Neural cell (in vitro differentiated cells): ENCODE measurements around the gene FGD3. TPM values are rescaled to one million over a fixed set of nuclear protein-coding genes. Genes with fewer than 3 reads are reported as not detected.

Source experiments
- H2AFZ ChIP-seq: fragments of 200-600, 300-800 bp; sonication (generic), shearing (Covaris generic); 2 replicates; pipeline ENCODE4 v1.6.0; 2014; ENCODE audit warnings: low read depth, mild to moderate bottlenecking, antibody characterized with exemption, low read length, moderate library complexity
- H3F3A ChIP-seq: fragments of 200-600 bp; shearing (Covaris generic); 2 replicates; pipeline ENCODE4 v1.6.1; 2016; ENCODE audit warnings: mild to moderate bottlenecking, moderate library complexity, mixed read lengths, antibody characterized with exemption, low read length; ENCODE audit not compliant: insufficient read depth, poor library complexity, severe bottlenecking
- H3K27ac ChIP-seq: fragments of 200-600, 300-800 bp; sonication (generic), shearing (Covaris generic); 2 replicates; pipeline ENCODE4 v1.5.1; 2014; ENCODE audit warnings: mild to moderate bottlenecking, low read length, moderate library complexity
- H3K27me3 ChIP-seq: fragments of 300-800, 200-600 bp; sonication (generic), shearing (Covaris generic); 2 replicates; pipeline ENCODE4 v1.6.0; 2014; ENCODE audit warnings: mild to moderate bottlenecking, low read depth, low read length, moderate library complexity; ENCODE audit not compliant: insufficient read depth
- H3K36me3 ChIP-seq: fragments of 300-800, 200-600 bp; sonication (generic), shearing (Covaris generic); 2 replicates; pipeline ENCODE4 v1.5.1; 2014; ENCODE audit warnings: mild to moderate bottlenecking, antibody characterized with exemption, low read length, moderate library complexity; ENCODE audit not compliant: insufficient read depth
- H3K4me2 ChIP-seq: fragments of 300-800, 200-600 bp; sonication (generic), shearing (Covaris generic); 2 replicates; pipeline ENCODE4 v1.6.0; 2014; ENCODE audit warnings: mild to moderate bottlenecking, low read length
- H3K4me3 ChIP-seq: fragments of 300-800, 200-600 bp; sonication (generic), shearing (Covaris generic); 2 replicates; pipeline ENCODE4 v1.5.1; 2014; ENCODE audit warnings: mild to moderate bottlenecking, low read length, moderate library complexity
- H3K79me2 ChIP-seq: fragments of 200-600 bp; shearing (Covaris generic); replicated peaks from 2 replicates; pipeline ENCODE4 v1.6.0; 2014; ENCODE audit warnings: mild to moderate bottlenecking, low read length, moderate library complexity; ENCODE audit not compliant: insufficient read depth
- H3K9ac ChIP-seq: fragments of 300-800, 200-600 bp; sonication (generic), shearing (Covaris generic); 2 replicates; pipeline ENCODE4 v1.6.1; 2016; ENCODE audit warnings: mild to moderate bottlenecking, low read length, mixed read lengths
- H3K9me2 ChIP-seq: fragments of 200-600 bp; shearing (Covaris generic); 2 replicates; pipeline ENCODE4 v1.6.1; 2016; ENCODE audit warnings: mild to moderate bottlenecking, low read length, mixed read lengths; ENCODE audit not compliant: insufficient read depth
- H3K9me3 ChIP-seq: fragments of 200-600, 300-800 bp; sonication (generic), shearing (Covaris generic); 2 replicates; pipeline ENCODE4 v1.6.1; 2016; ENCODE audit warnings: mild to moderate bottlenecking, mixed run types, low read length, moderate library complexity, mixed read lengths
- H4K20me1 ChIP-seq: fragments of 200-600 bp; shearing (Covaris generic); 2 replicates; pipeline ENCODE4 v1.6.1; 2016; ENCODE audit warnings: mild to moderate bottlenecking, mixed run types; ENCODE audit not compliant: insufficient read depth
- CTCF ChIP-seq: fragments of 450-650 bp; IDR thresholded peaks from 2 replicates; pipeline ENCODE4 v1.5.1; 2014; ENCODE audit warnings: antibody characterized with exemption, mild to moderate bottlenecking, moderate library complexity; ENCODE audit not compliant: poor library complexity, severe bottlenecking
- EP300 ChIP-seq: fragments of 450-650 bp; conservative IDR thresholded peaks from 2 replicates; pipeline ENCODE4 v1.6.1; 2014; ENCODE audit warnings: antibody characterized with exemption, mild to moderate bottlenecking, moderate library complexity; ENCODE audit not compliant: poor library complexity, severe bottlenecking
- EZH2 ChIP-seq: fragments of 200-600, 300-800 bp; shearing (Covaris generic), sonication (generic); IDR thresholded peaks from 2 replicates; pipeline ENCODE4 v1.6.1; 2014; ENCODE audit warnings: antibody characterized with exemption, low read length, borderline replicate concordance, mild to moderate bottlenecking; ENCODE audit not compliant: insufficient read depth, poor library complexity, severe bottlenecking
- MXI1 ChIP-seq: fragments of 450-650 bp; conservative IDR thresholded peaks from 2 replicates; pipeline ENCODE4 v1.6.1; 2014; ENCODE audit warnings: antibody characterized with exemption, mild to moderate bottlenecking; ENCODE audit not compliant: poor library complexity, severe bottlenecking
- POLR2AphosphoS5 ChIP-seq: IDR thresholded peaks from 2 replicates; pipeline ENCODE4 v1.6.1; 2012
- RAD21 ChIP-seq: fragments of 450-650 bp; conservative IDR thresholded peaks from 2 replicates; pipeline ENCODE4 v1.6.1; 2014; ENCODE audit warnings: antibody characterized with exemption, mild to moderate bottlenecking, moderate library complexity
- REST ChIP-seq: IDR thresholded peaks from 2 replicates; pipeline ENCODE4 v1.6.1; 2012; ENCODE audit warnings: borderline replicate concordance
- SMC3 ChIP-seq: fragments of 450-650 bp; conservative IDR thresholded peaks from 2 replicates; pipeline ENCODE4 v1.6.1; 2014; ENCODE audit warnings: antibody characterized with exemption, mild to moderate bottlenecking, moderate library complexity; ENCODE audit not compliant: poor library complexity
- TAF1 ChIP-seq: IDR thresholded peaks from 2 replicates; pipeline ENCODE4 v1.6.1; 2012; ENCODE audit warnings: low read depth
- polyA plus RNA-seq: library from polyadenylated mRNA; depleted of rRNA; stranded (reverse); fragments of >200 nt; gene quantifications from 2 replicates; pipeline ENCODE4 v1.2.3, GENCODE V29; 2014

Gene FGD3
- polyA plus RNA-seq, 1 donor from 2014 or later: 8.3 TPM

GRCh38 chr9:93057042-93057702 is 109.8 kb downstream of the FGD3 start:
- H3K79me2 ChIP-seq: no peaks in the 10 kb centered on the region
- H2AFZ ChIP-seq: no peak overlapping the region
- H3K9me3 ChIP-seq: no peaks in the 10 kb centered on the region
- no peaks in the 10 kb centered on the region for H3K9me2 ChIP-seq
- no peaks in the 10 kb centered on the region for H3F3A ChIP-seq
- H3K36me3 ChIP-seq: no peaks in the 10 kb centered on the region
- H3K4me3 ChIP-seq: no peak overlapping the region
- H3K9ac ChIP-seq: no peak overlapping the region
- no peaks in the 10 kb centered on the region for H4K20me1 ChIP-seq
- peaks cover 10% of the 10 kb centered on the region for H3K27me3 ChIP-seq
- TF ChIP-seq POLR2AphosphoS5 (no peak), CTCF (no peak), RAD21 (no peak), EP300 (no peak), EZH2 (no peak), TAF1 (no peak), REST (no peak), MXI1 (no peak), SMC3 (no peak)
- no peak overlapping the region for H3K4me2 ChIP-seq
- H3K27ac ChIP-seq: no peak overlapping the region

- H3F3A ChIP-seq: no peaks in the 10 kb centered on the region
- H3K79me2 ChIP-seq: no peaks in the 10 kb centered on the region
- H3K36me3 ChIP-seq: no peaks in the 10 kb centered on the region
- no peak for TF ChIP-seq TAF1
- no peak for TF ChIP-seq EP300
- no peak for TF ChIP-seq MXI1
- no peak for TF ChIP-seq RAD21
- TF ChIP-seq REST: no peak
- no peak for TF ChIP-seq POLR2AphosphoS5
- TF ChIP-seq EZH2: no peak
- TF ChIP-seq SMC3: no peak
- no peak for TF ChIP-seq CTCF
- no peaks in the 10 kb centered on the region for H4K20me1 ChIP-seq
- H3K4me3 ChIP-seq: no peak overlapping the region
- H3K4me2 ChIP-seq: no peak overlapping the region
- no peak overlapping the region for H3K9ac ChIP-seq
- no peaks in the 10 kb centered on the region for H3K9me2 ChIP-seq
- no peaks in the 10 kb centered on the region for H3K9me3 ChIP-seq
- no peak overlapping the region for H2AFZ ChIP-seq
- H3K27me3 ChIP-seq: peaks cover 10% of the 10 kb centered on the region
- no peak overlapping the region for H3K27ac ChIP-seq
These were observed 110.5 kb downstream of the FGD3 start for GRCh38 chr9:93057703-93058354.
